ENCODE results near the gene COL13A1. TPM values are rescaled to one million over a fixed set of nuclear protein-coding genes. Genes with fewer than 3 reads are reported as not detected.

Gene COL13A1
- total RNA-seq (2022; extraction: Qiagen RNA extraction): 0.09 to 0.37 TPM (median 0.21 TPM) in 5 replicates

GRCh38 chr10:69801434-69802315 is at the start of gene COL13A1:
Gene COL13A1, plus strand, starts transcription at chr10:69801906. Its CDS starts 518 bp downstream, at chr10:69802424.

Other genes with a start within 250 kb of the COL13A1 start
- gene NEUROG3, start 228.5 kb upstream of the COL13A1 start, total RNA-seq (2022; extraction: Qiagen RNA extraction): not detected in 5 replicates
- 13.3 to 16.5 TPM (median 14.6 TPM) in 5 replicates for gene FAM241B, start 171.7 kb upstream of the COL13A1 start, total RNA-seq (2022; extraction: Qiagen RNA extraction)